Uterus (tissue), 4 donors: ENCODE data around the gene FAM167B. TPM values are rescaled to one million over a fixed set of nuclear protein-coding genes. Genes with fewer than 3 reads are reported as not detected.

Experiments used
- DNase-seq, 2 donors: peaks; one replicate each; pipeline ENCODE4 v3.0.0-alpha.2; 2019 to 2020
- H3K27ac ChIP-seq, 2 donors: fragments of 200-600 bp; sonication (generic); 1 replicate in 1 of 2; 2 replicates in 1 of 2; pipeline ENCODE4 v1.5.1; 2016 to 2018
- H3K27me3 ChIP-seq, 2 donors: fragments of 200-600 bp; sonication (generic); one replicate each; pipeline ENCODE4 v1.5.1; 2018 to 2019; ENCODE audit warnings: control low read depth in 1 of 2
- H3K36me3 ChIP-seq, 2 donors: fragments of 200-600 bp; sonication (generic); one replicate each; pipeline ENCODE4 v1.5.1; 2019; ENCODE audit warnings: control low read depth in 1 of 2
- H3K4me1 ChIP-seq, 2 donors: fragments of 200-600 bp; sonication (generic); one replicate each; pipeline ENCODE4 v1.5.1; 2018 to 2019; ENCODE audit warnings: control low read depth in 1 of 2
- H3K4me3 ChIP-seq, 2 donors: fragments of 200-600 bp; sonication (generic); 1 replicate in 1 of 2; 2 replicates in 1 of 2; pipeline ENCODE4 v1.5.1; 2018 to 2019; ENCODE audit warnings: mild to moderate bottlenecking in 1 of 2
- H3K9me3 ChIP-seq, 2 donors: fragments of 200-600 bp; sonication (generic); one replicate each; pipeline ENCODE4 v1.5.1; 2019; ENCODE audit warnings: control low read depth in 1 of 2
- POLR2A ChIP-seq, 2 donors: fragments of 450-650 bp; IDR thresholded peaks; one replicate each; pipeline ENCODE4 v1.6.1; 2016; ENCODE audit warnings: antibody characterized with exemption in 2 of 2, mild to moderate bottlenecking in 1 of 2, moderate library complexity in 1 of 2
- intact Hi-C: fragments of 100-400 bp; cut with DNase I; formaldehyde crosslinking; loops from one replicate; pipeline ENCODE4 v1.15.1; 2023; ENCODE audit warnings: low total_unique reads
- total RNA-seq, 4 donors: library from RNA; depleted of rRNA in 3 of 4; stranded (reverse); fragments of >200 nt in 3 of 4; gene quantifications; one replicate each; pipeline versions ENCODE4 v1.1.0 to v1.2.4, GENCODE V29; 2014 to 2023
- TF ChIP-seq, protein P1 (sequence below), 4 experiments: fragments of 200-600 bp in 2 of 4; fragments of 450-650 bp in 2 of 4; sonication (generic) in 2 of 4; IDR thresholded peaks; one replicate each; pipeline ENCODE4 v1.5.1; 2016 to 2019; ENCODE audit warnings: antibody characterized with exemption in 4 of 4, mild to moderate bottlenecking in 2 of 4, moderate library complexity in 1 of 4
- donor health status: DM: yes; HTN: yes; CAD: no.

The FAM167B gene
- total RNA-seq, 4 donors from 2014 or later: 1.2 to 29.0 (median 13.1) TPM; not detected in 1

DNA sequence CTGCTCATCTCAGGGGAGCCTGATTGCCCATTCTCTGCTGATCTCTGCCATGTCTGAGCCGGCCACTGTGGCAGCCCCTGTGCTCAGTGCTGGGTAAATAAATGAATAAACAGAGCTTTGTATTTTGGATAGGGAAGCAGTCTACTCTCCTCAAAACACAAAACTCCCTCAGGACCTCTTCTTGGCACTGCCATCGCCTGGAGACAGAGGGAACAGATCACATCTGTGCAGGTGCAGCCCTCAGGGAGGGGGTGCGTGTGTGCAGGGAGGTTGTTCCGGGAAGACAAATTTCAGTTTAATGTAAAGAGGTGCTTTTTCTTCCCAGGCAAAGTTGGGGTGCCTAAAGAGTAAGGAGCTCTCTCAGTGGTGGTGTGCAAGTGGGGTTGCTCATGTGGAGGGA lies 7.7 kb upstream of the FAM167B start:
- H3K9me3 ChIP-seq: no peaks in the 10 kb centered on the region
- no peaks in the 10 kb centered on the region for H3K27me3 ChIP-seq
- H3K27ac ChIP-seq: peak overlapping the region; percentile 79 to 85
- no peaks in the 10 kb centered on the region for H3K36me3 ChIP-seq
- peaks cover 0 to 6% of the 10 kb centered on the region in 2 donors for H3K4me1 ChIP-seq
- no peak overlapping the region for H3K4me3 ChIP-seq
- no peak for TF ChIP-seq POLR2A (IDR thresholded peaks at IDR 0.05)
- TF ChIP-seq, protein P1, sequence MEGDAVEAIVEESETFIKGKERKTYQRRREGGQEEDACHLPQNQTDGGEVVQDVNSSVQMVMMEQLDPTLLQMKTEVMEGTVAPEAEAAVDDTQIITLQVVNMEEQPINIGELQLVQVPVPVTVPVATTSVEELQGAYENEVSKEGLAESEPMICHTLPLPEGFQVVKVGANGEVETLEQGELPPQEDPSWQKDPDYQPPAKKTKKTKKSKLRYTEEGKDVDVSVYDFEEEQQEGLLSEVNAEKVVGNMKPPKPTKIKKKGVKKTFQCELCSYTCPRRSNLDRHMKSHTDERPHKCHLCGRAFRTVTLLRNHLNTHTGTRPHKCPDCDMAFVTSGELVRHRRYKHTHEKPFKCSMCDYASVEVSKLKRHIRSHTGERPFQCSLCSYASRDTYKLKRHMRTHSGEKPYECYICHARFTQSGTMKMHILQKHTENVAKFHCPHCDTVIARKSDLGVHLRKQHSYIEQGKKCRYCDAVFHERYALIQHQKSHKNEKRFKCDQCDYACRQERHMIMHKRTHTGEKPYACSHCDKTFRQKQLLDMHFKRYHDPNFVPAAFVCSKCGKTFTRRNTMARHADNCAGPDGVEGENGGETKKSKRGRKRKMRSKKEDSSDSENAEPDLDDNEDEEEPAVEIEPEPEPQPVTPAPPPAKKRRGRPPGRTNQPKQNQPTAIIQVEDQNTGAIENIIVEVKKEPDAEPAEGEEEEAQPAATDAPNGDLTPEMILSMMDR (IDR thresholded peaks at IDR 0.05): no peak
- DNase-seq: no peak
- intact Hi-C loops: no loop called here

DNA sequence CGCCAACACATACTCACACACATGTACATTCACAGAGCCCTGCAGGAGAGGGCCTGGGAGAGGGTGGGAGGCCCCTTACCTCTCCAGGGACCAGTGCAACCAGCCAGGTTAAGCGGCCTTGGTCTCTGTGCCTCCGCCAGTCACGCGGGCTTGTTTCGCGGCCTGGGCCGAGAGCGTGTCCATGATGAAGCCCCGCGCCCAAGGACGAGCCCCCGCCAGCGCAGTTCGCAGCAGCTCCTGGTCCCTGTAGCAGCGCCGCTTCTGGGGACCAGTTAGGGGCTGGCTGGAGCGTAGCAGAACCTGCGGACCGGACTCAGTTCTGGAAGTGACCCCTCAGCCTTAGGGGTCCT lies 7.3 kb upstream of the FAM167B start:
- Histone ChIP-seq H3K9me3 (no peaks in the 10 kb centered on the region), H3K27ac (peak overlapping the region; percentile 79 to 85), H3K4me3 (peak overlapping the region; percentile 60 to 68), H3K4me1 (peaks cover 0 to 6% of the 10 kb centered on the region in 2 donors), H3K27me3 (no peaks in the 10 kb centered on the region), H3K36me3 (no peaks in the 10 kb centered on the region)
- no peak for TF ChIP-seq POLR2A (IDR thresholded peaks at IDR 0.05)
- TF ChIP-seq, protein P1 (IDR thresholded peaks at IDR 0.05): no peak
- DNase-seq: no peak
- intact Hi-C loops: loop anchor here (10.0 kb wide), 1 partner anchor 75 kb away; no protein-coding TSS in a partner anchor

DNA sequence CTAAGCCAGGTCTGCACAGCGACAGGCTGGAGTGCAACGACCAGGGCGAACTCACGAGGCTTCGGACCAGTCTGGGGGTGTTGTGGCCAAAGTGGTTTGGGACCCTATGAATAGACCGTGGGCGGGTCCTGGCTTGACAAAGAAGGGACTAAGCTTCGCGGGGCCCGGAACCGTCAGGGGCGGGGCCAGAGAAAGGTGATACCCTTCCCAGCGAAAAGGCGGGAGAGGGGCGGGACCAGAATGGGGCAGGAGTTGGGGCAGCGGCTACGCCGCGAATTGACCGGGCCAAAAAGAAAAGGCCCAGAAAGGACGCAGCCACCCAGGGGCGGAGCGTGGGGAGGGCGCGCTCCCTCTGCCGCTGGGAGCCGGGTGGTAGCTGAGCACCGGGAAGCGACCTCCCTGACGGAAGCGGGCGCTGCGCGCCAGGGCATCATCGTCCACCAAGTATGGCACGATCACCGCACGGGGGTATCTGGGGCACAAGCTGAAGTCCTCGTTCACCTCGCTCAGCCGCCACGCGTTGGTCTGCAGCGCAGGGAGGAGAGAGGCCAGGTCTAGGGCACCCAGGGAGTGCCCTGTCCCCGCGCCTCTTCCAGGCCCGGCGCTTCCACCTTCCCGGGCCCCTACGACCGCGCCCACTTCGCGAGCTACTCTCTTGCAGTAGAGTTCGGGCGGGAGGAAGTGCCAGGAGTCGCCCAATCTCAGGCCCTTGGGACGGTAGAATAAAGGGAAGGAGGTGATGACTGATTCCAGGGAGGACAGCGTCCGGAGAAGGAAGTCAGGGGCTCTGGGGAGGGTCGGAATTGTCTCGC lies 6.7 kb upstream of the FAM167B start:
- Histone ChIP-seq H3K4me3 (peak overlapping the region; percentile 60 to 68), H3K27ac (peak overlapping the region; percentile 79 to 85), H3K27me3 (no peaks in the 10 kb centered on the region), H3K9me3 (no peaks in the 10 kb centered on the region), H3K36me3 (no peaks in the 10 kb centered on the region), H3K4me1 (peaks cover 0 to 6% of the 10 kb centered on the region in 2 donors)
- intact Hi-C loops: loop anchor here (10.0 kb wide), 1 partner anchor 74 kb away; no protein-coding TSS in a partner anchor
- DNase-seq: peak; percentile 79 to 84
- TF ChIP-seq, protein P1 (IDR thresholded peaks at IDR 0.05): peak; percentile 27 to 43 (median 38)
- TF ChIP-seq POLR2A (IDR thresholded peaks at IDR 0.05): peak; percentile 57 to 83

DNA sequence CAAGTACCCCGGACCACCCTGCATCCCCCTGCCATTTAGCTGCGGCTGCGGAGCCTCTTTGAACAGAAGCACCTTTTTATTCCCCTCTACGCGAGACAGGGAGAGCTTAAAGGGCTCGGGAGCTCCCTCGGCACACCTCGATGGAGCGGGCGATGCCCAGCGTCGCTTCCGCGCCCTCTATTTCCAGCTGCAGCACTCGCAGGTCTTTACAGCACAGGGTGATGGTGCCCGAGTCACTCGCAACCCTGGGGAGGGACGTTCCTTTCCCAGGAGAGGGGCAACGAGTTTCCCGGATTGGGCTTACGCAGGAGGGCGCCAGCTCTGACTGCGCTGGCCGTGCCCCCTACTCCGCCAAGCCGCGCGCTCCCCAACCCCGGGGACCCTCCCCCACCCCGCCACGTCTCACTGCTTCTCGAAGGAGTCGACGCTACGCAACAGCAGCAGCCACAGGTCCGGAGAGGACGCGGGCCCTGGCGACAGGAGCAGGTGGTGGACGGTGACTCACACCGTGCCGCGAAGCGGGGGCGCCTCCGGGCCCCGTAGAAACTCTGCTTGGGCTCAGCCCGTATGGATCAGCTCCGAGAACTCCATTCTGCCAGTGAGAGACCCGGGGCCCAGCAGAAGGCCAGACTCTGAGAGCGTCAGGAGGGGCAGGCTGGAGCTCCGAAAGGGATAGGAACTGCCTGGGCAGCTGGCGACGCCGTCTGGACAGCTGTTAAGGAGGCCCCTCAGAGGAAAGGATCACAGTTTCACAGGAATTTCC lies 5.8 kb upstream of the FAM167B start:
- Histone ChIP-seq H3K27ac (peak overlapping the region; percentile 79 to 85), H3K4me1 (peaks cover 0 to 6% of the 10 kb centered on the region in 2 donors), H3K9me3 (no peaks in the 10 kb centered on the region), H3K27me3 (no peaks in the 10 kb centered on the region), H3K4me3 (peak overlapping the region; percentile 60 to 68), H3K36me3 (no peaks in the 10 kb centered on the region)
- peak; percentile 52 to 67 for DNase-seq
- TF ChIP-seq, protein P1 (IDR thresholded peaks at IDR 0.05): no peak
- TF ChIP-seq POLR2A (IDR thresholded peaks at IDR 0.05): no peak
- intact Hi-C loops: loop anchor here (10.0 kb wide), 1 partner anchor 74 kb away; no protein-coding TSS in a partner anchor
